Osteoblast (primary cell): Measurements from ENCODE around the gene SPRED2. TPM values are rescaled to one million over a fixed set of nuclear protein-coding genes. Genes with fewer than 3 reads are reported as not detected.

ENCODE experiments used
- DNase-seq: peaks from one replicate; pipeline ENCODE4 v3.0.0; 2011; ENCODE audit warnings: low spot score, mixed read lengths; ENCODE audit not compliant: insufficient read length; ENCODE audit errors: missing footprints
- H2AFZ ChIP-seq: 2 replicates; pipeline ENCODE4 v1.6.0; 2011; ENCODE audit warnings: mild to moderate bottlenecking, low read length
- H3K27ac ChIP-seq: 2 replicates; pipeline ENCODE4 v1.5.1; 2011; ENCODE audit warnings: mild to moderate bottlenecking, low read depth, low read length, moderate library complexity
- H3K27me3 ChIP-seq: 2 replicates; pipeline ENCODE4 v1.6.0; 2012; ENCODE audit warnings: mild to moderate bottlenecking, control low read depth, inconsistent platforms, low read length, moderate library complexity; ENCODE audit not compliant: insufficient read depth
- H3K36me3 ChIP-seq: 2 replicates; pipeline ENCODE4 v1.5.1; 2011; ENCODE audit warnings: mild to moderate bottlenecking, low read length, control low read depth, moderate library complexity; ENCODE audit not compliant: insufficient read depth
- H3K4me1 ChIP-seq: 2 replicates; pipeline ENCODE4 v1.5.1; 2011; ENCODE audit warnings: mild to moderate bottlenecking, low read length, control low read depth, moderate library complexity; ENCODE audit not compliant: insufficient read depth
- H3K4me2 ChIP-seq: 2 replicates; pipeline ENCODE4 v1.6.0; 2011; ENCODE audit warnings: mild to moderate bottlenecking, low read length; ENCODE audit not compliant: insufficient read depth
- H3K4me3 ChIP-seq: fragments of 200-600 bp; sonication (generic); 3 replicates; pipeline ENCODE4 v1.5.1; 2012; ENCODE audit warnings: mild to moderate bottlenecking, low read length, inconsistent platforms; ENCODE audit not compliant: insufficient read depth
- H3K79me2 ChIP-seq: 2 replicates; pipeline ENCODE4 v1.6.0; 2012; ENCODE audit warnings: mild to moderate bottlenecking, low read length, control low read depth, inconsistent platforms; ENCODE audit not compliant: insufficient read depth
- H3K9me3 ChIP-seq: 2 replicates; pipeline ENCODE4 v1.5.1; 2011; ENCODE audit warnings: low read depth, low read length, control low read depth
- H4K20me1 ChIP-seq: 2 replicates; pipeline ENCODE4 v1.6.0; 2012; ENCODE audit warnings: mild to moderate bottlenecking, low read length, control low read depth; ENCODE audit not compliant: insufficient read depth
- total RNA-seq: library from RNA; depleted of rRNA; stranded (reverse); fragments of >200 nt; gene quantifications from 2 replicates; pipeline ENCODE4 v1.2.3, GENCODE V29; 2012
- TF ChIP-seq, protein P1 (sequence below): IDR thresholded peaks from 2 replicates; pipeline ENCODE4 v1.5.1; 2011; ENCODE audit warnings: mild to moderate bottlenecking, low read depth, low read length, moderate library complexity; ENCODE audit errors: extremely low read depth

The SPRED2 gene
- total RNA-seq, 1 donor, result 17.4 TPM

DNA sequence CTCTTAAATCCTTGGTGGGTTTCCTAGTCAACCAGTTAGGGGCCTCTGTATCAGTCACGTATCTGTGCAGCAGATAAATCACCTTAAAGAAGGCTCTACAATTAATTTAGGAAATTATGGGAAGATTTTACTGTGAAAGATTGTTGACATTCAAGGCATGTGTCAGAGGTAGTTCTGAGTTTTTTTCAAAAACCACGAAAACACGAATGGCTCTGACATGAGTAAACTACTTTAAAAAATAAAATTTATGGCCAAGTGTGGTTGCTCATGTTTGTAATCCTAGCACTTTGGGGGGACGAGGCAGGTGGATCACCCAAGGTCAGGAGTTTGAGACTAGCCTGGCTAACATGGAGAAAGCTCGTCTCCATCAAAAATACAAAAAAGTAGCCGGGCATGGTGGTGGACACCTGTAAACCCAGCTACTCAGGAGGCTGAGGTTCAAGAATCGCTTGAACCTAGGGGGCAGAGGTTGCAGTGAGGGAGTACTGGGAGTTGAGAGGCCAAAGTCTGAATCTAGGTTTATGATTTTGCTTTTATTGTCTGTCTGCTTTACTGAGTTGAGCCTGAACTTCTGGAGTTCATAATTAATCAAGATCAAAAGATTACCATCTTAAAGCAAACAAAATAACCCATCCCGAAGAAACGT is 77.1 kb downstream of the SPRED2 start:
- Histone ChIP-seq H3K36me3 (no peaks in the 10 kb centered on the region), H3K27me3 (no peaks in the 10 kb centered on the region), H3K4me3 (no peak overlapping the region), H3K79me2 (peaks cover 78% of the 10 kb centered on the region), H2AFZ (no peak overlapping the region), H3K4me1 (peaks cover 65% of the 10 kb centered on the region), H3K4me2 (no peak overlapping the region), H3K27ac (no peak overlapping the region), H3K9me3 (no peaks in the 10 kb centered on the region), H4K20me1 (peaks cover 4% of the 10 kb centered on the region)
- no peak for DNase-seq
- TF ChIP-seq, protein P1, sequence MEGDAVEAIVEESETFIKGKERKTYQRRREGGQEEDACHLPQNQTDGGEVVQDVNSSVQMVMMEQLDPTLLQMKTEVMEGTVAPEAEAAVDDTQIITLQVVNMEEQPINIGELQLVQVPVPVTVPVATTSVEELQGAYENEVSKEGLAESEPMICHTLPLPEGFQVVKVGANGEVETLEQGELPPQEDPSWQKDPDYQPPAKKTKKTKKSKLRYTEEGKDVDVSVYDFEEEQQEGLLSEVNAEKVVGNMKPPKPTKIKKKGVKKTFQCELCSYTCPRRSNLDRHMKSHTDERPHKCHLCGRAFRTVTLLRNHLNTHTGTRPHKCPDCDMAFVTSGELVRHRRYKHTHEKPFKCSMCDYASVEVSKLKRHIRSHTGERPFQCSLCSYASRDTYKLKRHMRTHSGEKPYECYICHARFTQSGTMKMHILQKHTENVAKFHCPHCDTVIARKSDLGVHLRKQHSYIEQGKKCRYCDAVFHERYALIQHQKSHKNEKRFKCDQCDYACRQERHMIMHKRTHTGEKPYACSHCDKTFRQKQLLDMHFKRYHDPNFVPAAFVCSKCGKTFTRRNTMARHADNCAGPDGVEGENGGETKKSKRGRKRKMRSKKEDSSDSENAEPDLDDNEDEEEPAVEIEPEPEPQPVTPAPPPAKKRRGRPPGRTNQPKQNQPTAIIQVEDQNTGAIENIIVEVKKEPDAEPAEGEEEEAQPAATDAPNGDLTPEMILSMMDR, result no peak

DNA sequence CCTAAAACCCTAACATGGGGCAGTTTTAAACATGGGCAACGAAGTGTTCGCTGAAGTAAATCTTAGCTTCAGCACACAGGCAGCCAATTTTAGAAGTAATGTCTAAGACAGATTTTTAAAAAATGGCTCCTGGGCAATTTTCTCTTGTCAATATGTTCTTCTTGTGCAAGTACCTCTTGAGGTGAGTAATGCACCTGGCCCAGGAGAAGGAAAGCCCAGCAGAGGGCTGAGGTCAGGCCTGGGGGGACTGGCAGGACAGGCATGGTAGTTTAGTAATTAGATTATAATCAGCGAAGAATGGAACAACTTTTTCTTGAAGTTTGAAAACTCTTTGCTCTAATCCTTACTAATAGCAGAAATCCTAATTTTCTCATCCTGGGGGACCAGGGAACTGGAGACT is 77.6 kb downstream of the SPRED2 start:
- TF ChIP-seq, protein P1, result no peak
- Histone ChIP-seq H4K20me1 (peaks cover 4% of the 10 kb centered on the region), H3K79me2 (peaks cover 79% of the 10 kb centered on the region), H3K27ac (no peak overlapping the region), H3K36me3 (no peaks in the 10 kb centered on the region), H2AFZ (no peak overlapping the region), H3K4me1 (peaks cover 65% of the 10 kb centered on the region), H3K9me3 (no peaks in the 10 kb centered on the region), H3K27me3 (no peaks in the 10 kb centered on the region), H3K4me3 (no peak overlapping the region), H3K4me2 (no peak overlapping the region)
- DNase-seq, result no peak

DNA sequence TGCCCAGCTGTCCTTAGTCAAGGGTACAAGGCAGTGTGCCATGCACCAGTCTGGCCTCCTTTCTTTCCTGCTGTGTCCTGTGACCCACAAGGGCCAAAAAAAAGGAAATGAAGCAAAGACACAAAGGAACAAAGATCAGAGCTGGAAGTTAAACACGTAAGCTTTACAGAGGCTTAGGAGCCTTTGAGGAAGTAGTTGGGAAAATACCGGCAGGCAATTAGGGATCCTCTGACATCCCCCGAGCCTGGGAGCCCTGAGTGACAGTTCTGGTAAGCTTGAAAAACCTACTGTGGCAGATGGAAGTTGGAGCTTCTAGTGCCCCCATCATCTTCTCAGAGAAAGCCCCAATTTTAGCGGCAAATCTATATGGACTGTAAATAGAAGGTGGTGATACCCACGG is 78.5 kb downstream of the SPRED2 start:
- Histone ChIP-seq H3K4me3 (no peak overlapping the region), H3K27me3 (no peaks in the 10 kb centered on the region), H3K4me2 (no peak overlapping the region), H3K79me2 (peaks cover 86% of the 10 kb centered on the region), H3K27ac (no peak overlapping the region), H4K20me1 (peaks cover 4% of the 10 kb centered on the region), H2AFZ (no peak overlapping the region), H3K4me1 (peaks cover 65% of the 10 kb centered on the region), H3K9me3 (no peaks in the 10 kb centered on the region), H3K36me3 (no peaks in the 10 kb centered on the region)
- no peak for DNase-seq
- TF ChIP-seq, protein P1, result no peak

DNA sequence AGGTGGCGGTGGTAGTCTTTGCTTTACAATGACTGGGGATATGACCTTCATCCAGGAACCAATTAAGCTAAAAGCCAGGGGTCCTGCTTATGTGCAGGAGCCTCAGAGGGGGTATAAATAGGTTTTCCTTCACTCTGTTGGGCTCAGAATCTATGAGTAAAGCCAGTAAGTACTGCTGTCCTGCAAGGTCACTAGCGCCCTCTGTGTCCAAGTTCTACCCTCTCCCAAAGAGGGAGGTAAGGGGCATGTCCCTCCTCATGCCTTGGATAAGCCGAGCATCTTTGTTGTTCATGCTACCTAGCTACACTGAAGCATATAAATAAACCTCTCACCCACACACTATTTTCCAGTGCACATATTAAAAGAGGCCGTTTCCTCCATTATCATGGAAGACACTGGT is 79.4 kb downstream of the SPRED2 start:
- H4K20me1 ChIP-seq, result peaks cover 4% of the 10 kb centered on the region
- H3K36me3 ChIP-seq, result no peaks in the 10 kb centered on the region
- no peak for DNase-seq
- H3K27ac ChIP-seq, result no peak overlapping the region
- peaks cover 56% of the 10 kb centered on the region for H3K4me1 ChIP-seq
- H3K9me3 ChIP-seq, result no peaks in the 10 kb centered on the region
- no peak overlapping the region for H3K4me2 ChIP-seq
- TF ChIP-seq, protein P1, result peak; percentile 10
- H3K27me3 ChIP-seq, result no peaks in the 10 kb centered on the region
- no peak overlapping the region for H3K4me3 ChIP-seq
- H2AFZ ChIP-seq, result no peak overlapping the region
- peaks cover 92% of the 10 kb centered on the region for H3K79me2 ChIP-seq
